ENCODE results near the gene MT1E. TPM values are rescaled to one million over a fixed set of nuclear protein-coding genes. Genes with fewer than 3 reads are reported as not detected.

MT1E gene
- polyA plus RNA-seq, 1 donor from 2014 or later: not detected

GRCh38 chr16:56651586-56651985 is 26.0 kb downstream of the MT1E start, which contains the start of gene MT1B:
MT1B (plus strand) TSS chr16:56651886; CDS start chr16:56651954, 68 bp downstream.
- Histone ChIP-seq H3K9ac (ENCODE audit: low read length) (no peak within 1 kb of the TSS), H3K27me3 (ENCODE audit: insufficient read depth, low read depth, low read length) (peaks cover 37% of the 10 kb centered on the region), H2AFZ (ENCODE audit: low read depth, low read length) (no peak within 1 kb of the TSS), H4K20me1 (ENCODE audit: insufficient read depth) (no peaks in the 10 kb centered on the region), H3F3A (ENCODE audit: insufficient read depth, low read length, poor library complexity, severe bottlenecking) (no peaks in the 10 kb centered on the region), H3K9me2 (ENCODE audit: insufficient read depth, low read length) (no peaks in the 10 kb centered on the region), H3K4me2 (ENCODE audit: low read length) (no peak within 1 kb of the TSS), H3K27ac (ENCODE audit: low read length) (no peak within 1 kb of the TSS), H3K9me3 (ENCODE audit: low read length) (no peaks in the 10 kb centered on the region), H3K4me3 (ENCODE audit: low read length) (no peak within 1 kb of the TSS), H3K79me2 (replicated peaks; ENCODE audit: insufficient read depth, low read length) (no peaks in the 10 kb centered on the region), H3K36me3 (ENCODE audit: insufficient read depth, low read length) (no peaks in the 10 kb centered on the region)
- TF ChIP-seq REST (IDR thresholded peaks at IDR 0.05; ENCODE audit: borderline replicate concordance) (no peak), SMC3 (conservative IDR thresholded peaks at IDR 0.05; ENCODE audit: poor library complexity) (no peak), CTCF (IDR thresholded peaks at IDR 0.05; ENCODE audit: poor library complexity, severe bottlenecking) (no peak), EP300 (conservative IDR thresholded peaks at IDR 0.05; ENCODE audit: poor library complexity, severe bottlenecking) (no peak), RAD21 (conservative IDR thresholded peaks at IDR 0.05) (no peak)

GRCh38 chr16:56652600-56652999 is 27.0 kb downstream of the MT1E start:
- Histone ChIP-seq H3K27me3 (ENCODE audit: insufficient read depth, low read depth, low read length) (peaks cover 37% of the 10 kb centered on the region), H2AFZ (ENCODE audit: low read depth, low read length) (no peak overlapping the region), H3K9me3 (ENCODE audit: low read length) (no peaks in the 10 kb centered on the region), H3K4me2 (ENCODE audit: low read length) (no peak overlapping the region), H3K4me3 (ENCODE audit: low read length) (no peak overlapping the region), H3K79me2 (replicated peaks; ENCODE audit: insufficient read depth, low read length) (no peaks in the 10 kb centered on the region), H4K20me1 (ENCODE audit: insufficient read depth) (no peaks in the 10 kb centered on the region), H3K9me2 (ENCODE audit: insufficient read depth, low read length) (no peaks in the 10 kb centered on the region), H3F3A (ENCODE audit: insufficient read depth, low read length, poor library complexity, severe bottlenecking) (no peaks in the 10 kb centered on the region), H3K36me3 (ENCODE audit: insufficient read depth, low read length) (no peaks in the 10 kb centered on the region), H3K9ac (ENCODE audit: low read length) (no peak overlapping the region), H3K27ac (ENCODE audit: low read length) (no peak overlapping the region)
- TF ChIP-seq EP300 (conservative IDR thresholded peaks at IDR 0.05; ENCODE audit: poor library complexity, severe bottlenecking) (no peak), EZH2 (IDR thresholded peaks at IDR 0.05; ENCODE audit: borderline replicate concordance, insufficient read depth, low read length, poor library complexity, severe bottlenecking) (no peak), REST (IDR thresholded peaks at IDR 0.05; ENCODE audit: borderline replicate concordance) (no peak)
